ENCODE data around the gene ARHGAP28.

DNA sequence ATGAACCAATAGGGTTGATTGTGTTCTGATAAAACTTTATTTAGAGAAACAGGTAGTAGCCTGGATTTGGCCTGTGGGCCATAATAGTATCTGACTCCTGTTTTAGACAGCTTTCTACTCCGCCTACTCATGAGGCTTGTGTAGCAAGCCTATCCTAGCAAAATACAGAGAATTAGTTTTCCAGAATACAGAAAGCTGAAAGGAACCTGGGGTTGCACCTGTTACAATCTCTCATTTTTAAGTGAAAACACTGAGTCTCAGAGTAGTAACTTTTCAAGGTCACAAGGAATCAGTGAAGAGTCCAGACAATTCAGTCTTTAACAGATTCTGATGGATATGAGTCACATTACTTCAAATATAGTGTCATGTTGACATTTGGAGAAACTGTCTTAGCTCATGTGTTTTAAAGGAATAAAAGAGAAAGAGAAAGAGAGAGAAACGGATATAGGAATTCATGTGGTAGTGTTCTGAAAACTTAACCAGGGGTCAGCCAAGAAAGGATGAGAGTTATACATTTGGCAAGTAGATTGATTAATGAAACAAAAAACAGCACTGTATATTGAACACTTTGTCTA, 17.0 kb downstream of the ARHGAP28 start:
- TF ChIP-seq CTCF (IDR thresholded peaks at IDR 0.05) = no peak
- TF ChIP-seq POLR2A (IDR thresholded peaks at IDR 0.05) = no peak
